ENCODE data around the gene KRT27.
A peak's percentile ranks its signal among the peaks of the same experiment; 100 is the strongest.

The KRT27 gene

GRCh38 chr17:40809721-40810421 lies 27.5 kb upstream of the KRT27 start:
- DNase-seq, result no peak

GRCh38 chr17:40806131-40806530 lies 23.8 kb upstream of the KRT27 start:
- no peak for DNase-seq

GRCh38 chr17:40803617-40804082 lies 21.3 kb upstream of the KRT27 start:
- peak; percentile 66 for DNase-seq

GRCh38 chr17:40801157-40801556 lies 18.8 kb upstream of the KRT27 start:
- DNase-seq, result no peak

- no peak for DNase-seq
Measured at GRCh38 chr17:40800381-40800780, 18.0 kb upstream of the KRT27 start.

GRCh38 chr17:40799859-40800258 lies 17.5 kb upstream of the KRT27 start, which contains the start of gene KRT28:
Gene KRT28, minus strand, starts transcription at chr17:40799959. Its CDS starts 66 bp downstream, at chr17:40799893.
- no peak for DNase-seq

- no peak for DNase-seq
Measured at GRCh38 chr17:40796846-40797245, 14.5 kb upstream of the KRT27 start.

- DNase-seq, result no peak
Measured at GRCh38 chr17:40795019-40795667, 12.8 kb upstream of the KRT27 start.

- DNase-seq, result no peak
Measured at GRCh38 chr17:40794466-40794865, 12.1 kb upstream of the KRT27 start.

- DNase-seq, result no peak
Measured at GRCh38 chr17:40793832-40794231, 11.5 kb upstream of the KRT27 start.

- DNase-seq, result no peak
Measured at GRCh38 chr17:40791787-40792436, 9.6 kb upstream of the KRT27 start.

- DNase-seq, result no peak
Measured at GRCh38 chr17:40791111-40791510, 8.8 kb upstream of the KRT27 start.

- DNase-seq, result no peak
Measured at GRCh38 chr17:40779181-40779909, 3.0 kb downstream of the KRT27 start.

GRCh38 chr17:40778461-40778860 lies 3.9 kb downstream of the KRT27 start:
- no peak for DNase-seq

GRCh38 chr17:40777971-40778370 lies 4.4 kb downstream of the KRT27 start:
- no peak for DNase-seq

GRCh38 chr17:40777459-40777858 lies 4.9 kb downstream of the KRT27 start:
- no peak for DNase-seq

GRCh38 chr17:40775945-40776344 lies 6.4 kb downstream of the KRT27 start:
- no peak for DNase-seq

GRCh38 chr17:40772101-40772500 lies 10.2 kb downstream of the KRT27 start, which contains the start of gene KRT26:
Gene KRT26, minus strand, starts transcription at chr17:40772201. Its CDS starts 88 bp downstream, at chr17:40772113.
- no peak for DNase-seq

GRCh38 chr17:40765657-40766056 lies 16.7 kb downstream of the KRT27 start:
- DNase-seq, result no peak

- no peak for DNase-seq
Measured at GRCh38 chr17:40763752-40764151, 18.6 kb downstream of the KRT27 start.

GRCh38 chr17:40760105-40761016 lies 22.0 kb downstream of the KRT27 start:
- no peak for DNase-seq

GRCh38 chr17:40755231-40755630 lies 27.1 kb downstream of the KRT27 start, which contains the start of gene KRT25:
Gene KRT25, minus strand, starts transcription at chr17:40755331. Its CDS starts 60 bp downstream, at chr17:40755271.
- DNase-seq, result no peak

Measured in T-helper 9 cell (primary cell).